ENCODE data around the gene TEDC2. TPM values are rescaled to one million over a fixed set of nuclear protein-coding genes. Genes with fewer than 3 reads are reported as not detected.
"Not testable (repeated sequence)": the region's sequence is repeated elsewhere in the genome, so short reads cannot be mapped to it uniquely, and the experiment has no call there.

The TEDC2 gene
- total RNA-seq, 4 donors from 2014 or later = 0.33 to 0.91 TPM; not detected in 2

DNA sequence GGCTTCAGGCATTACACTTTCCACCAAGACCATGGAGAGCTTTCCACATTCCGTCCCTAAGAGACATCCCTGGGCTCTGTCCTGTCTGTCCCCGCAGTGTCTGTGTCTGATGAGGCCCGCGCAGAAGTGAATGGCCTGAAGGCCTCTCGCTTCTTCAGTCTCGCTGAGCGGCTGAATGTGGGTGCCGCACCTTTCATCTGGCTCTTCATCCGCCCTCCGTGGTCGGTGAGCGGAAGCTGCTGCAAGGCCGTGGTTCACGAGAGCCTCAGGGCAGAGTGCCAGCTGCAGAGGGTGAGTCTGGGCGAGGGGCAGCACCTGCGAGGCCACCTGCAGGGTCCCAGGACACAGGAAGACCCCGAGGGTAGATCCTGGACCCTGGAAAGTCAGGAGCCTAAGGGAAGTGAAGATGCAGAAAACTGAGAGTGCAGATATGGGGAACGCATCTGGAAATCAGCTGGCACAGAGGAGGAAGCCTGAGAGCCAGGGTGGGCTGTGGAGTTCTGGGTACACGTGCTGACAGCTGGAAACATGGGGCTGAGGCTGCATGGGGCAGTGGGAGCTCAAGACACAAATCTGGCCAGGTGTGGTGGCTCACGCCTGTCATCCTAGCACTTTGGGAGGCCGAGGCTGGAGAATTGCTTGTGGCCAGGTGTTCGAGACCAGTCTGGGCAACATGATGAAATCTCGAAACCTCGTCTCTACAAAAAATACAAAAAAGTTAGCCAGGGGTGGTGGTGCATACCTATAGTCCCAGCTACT is 22.7 kb upstream of the TEDC2 start:
- Histone ChIP-seq H3K36me3 (peaks cover 0 to 4% of the 10 kb centered on the region in 2 donors), H3K9me3 (no peaks in the 10 kb centered on the region), H3K27ac (no peak overlapping the region), H3K4me1 (no peaks in the 10 kb centered on the region), H3K4me3 (no peak overlapping the region), H3K27me3 (no peaks in the 10 kb centered on the region)
- TF ChIP-seq POLR2A (IDR thresholded peaks at IDR 0.05) = no peak
- TF ChIP-seq, protein P1, sequence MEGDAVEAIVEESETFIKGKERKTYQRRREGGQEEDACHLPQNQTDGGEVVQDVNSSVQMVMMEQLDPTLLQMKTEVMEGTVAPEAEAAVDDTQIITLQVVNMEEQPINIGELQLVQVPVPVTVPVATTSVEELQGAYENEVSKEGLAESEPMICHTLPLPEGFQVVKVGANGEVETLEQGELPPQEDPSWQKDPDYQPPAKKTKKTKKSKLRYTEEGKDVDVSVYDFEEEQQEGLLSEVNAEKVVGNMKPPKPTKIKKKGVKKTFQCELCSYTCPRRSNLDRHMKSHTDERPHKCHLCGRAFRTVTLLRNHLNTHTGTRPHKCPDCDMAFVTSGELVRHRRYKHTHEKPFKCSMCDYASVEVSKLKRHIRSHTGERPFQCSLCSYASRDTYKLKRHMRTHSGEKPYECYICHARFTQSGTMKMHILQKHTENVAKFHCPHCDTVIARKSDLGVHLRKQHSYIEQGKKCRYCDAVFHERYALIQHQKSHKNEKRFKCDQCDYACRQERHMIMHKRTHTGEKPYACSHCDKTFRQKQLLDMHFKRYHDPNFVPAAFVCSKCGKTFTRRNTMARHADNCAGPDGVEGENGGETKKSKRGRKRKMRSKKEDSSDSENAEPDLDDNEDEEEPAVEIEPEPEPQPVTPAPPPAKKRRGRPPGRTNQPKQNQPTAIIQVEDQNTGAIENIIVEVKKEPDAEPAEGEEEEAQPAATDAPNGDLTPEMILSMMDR (IDR thresholded peaks at IDR 0.05 in 4 of 5, conservative IDR thresholded peaks at IDR 0.05 in 1 of 5) = no peak
- in situ Hi-C loops (cut with MboI; ENCODE audit: low sequenced_read_pairs in 4 of 4) (no loop called here), intact Hi-C loops (cut with DNase I; ENCODE audit: low total_unique reads) (no loop called here)
- ATAC-seq (no peak), DNase-seq (no peak)

DNA sequence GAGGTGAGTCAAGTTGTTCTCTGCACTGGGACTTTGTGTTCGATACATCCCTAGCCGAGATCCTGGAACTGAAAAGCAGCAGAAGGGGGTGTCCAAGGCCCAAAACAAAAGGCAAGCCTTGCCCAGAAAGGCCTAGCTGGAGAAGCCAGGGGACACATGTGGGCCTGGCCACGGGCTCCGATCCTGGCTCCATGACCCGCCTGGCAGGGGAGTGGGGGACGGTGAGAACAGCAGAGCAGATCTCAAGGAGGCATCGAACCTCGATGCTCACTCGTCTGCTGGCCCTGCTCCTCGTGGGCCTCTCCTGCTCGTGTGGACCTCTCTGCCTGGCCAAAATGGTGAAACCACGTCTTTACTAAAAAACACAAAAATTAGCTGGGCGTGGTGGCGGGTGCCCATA is 21.8 kb upstream of the TEDC2 start:
- intact Hi-C loops (cut with DNase I; ENCODE audit: low total_unique reads) (no loop called here), in situ Hi-C loops (cut with MboI; ENCODE audit: low sequenced_read_pairs in 4 of 4) (no loop called here)
- TF ChIP-seq POLR2A (IDR thresholded peaks at IDR 0.05) = no peak
- TF ChIP-seq, protein P1 (IDR thresholded peaks at IDR 0.05 in 4 of 5, conservative IDR thresholded peaks at IDR 0.05 in 1 of 5) = no peak
- no peaks in the 10 kb centered on the region for H3K27me3 ChIP-seq
- H3K9me3 ChIP-seq = no peaks in the 10 kb centered on the region
- H3K36me3 ChIP-seq = peaks cover 0 to 2% of the 10 kb centered on the region in 2 donors
- ATAC-seq (no peak), DNase-seq (no peak)
- H3K4me1 ChIP-seq = no peaks in the 10 kb centered on the region
- no peak overlapping the region for H3K27ac ChIP-seq
- H3K4me3 ChIP-seq = no peak overlapping the region

DNA sequence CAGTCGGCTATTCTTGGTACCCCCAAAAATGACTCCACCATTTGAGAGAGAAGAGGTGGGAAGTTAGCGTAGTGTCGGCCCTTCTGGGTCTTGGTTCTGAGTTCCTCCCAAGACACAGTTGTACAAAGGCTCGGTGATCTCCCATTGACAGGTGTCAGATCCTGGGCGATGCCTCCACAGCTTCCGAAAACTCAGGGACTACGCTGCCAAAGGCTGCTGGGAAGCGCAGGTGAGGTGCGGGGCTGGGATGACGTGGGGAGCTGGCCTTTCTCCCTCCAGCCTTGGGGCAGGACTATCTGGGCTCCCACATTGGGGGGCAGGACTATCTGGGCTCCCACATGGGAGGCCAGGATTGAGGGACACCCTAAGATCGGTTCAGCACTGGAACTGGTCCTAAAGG is 20.3 kb upstream of the TEDC2 start:
- intact Hi-C loops (cut with DNase I; ENCODE audit: low total_unique reads) = no loop called here
- no peaks in the 10 kb centered on the region for H3K36me3 ChIP-seq

DNA sequence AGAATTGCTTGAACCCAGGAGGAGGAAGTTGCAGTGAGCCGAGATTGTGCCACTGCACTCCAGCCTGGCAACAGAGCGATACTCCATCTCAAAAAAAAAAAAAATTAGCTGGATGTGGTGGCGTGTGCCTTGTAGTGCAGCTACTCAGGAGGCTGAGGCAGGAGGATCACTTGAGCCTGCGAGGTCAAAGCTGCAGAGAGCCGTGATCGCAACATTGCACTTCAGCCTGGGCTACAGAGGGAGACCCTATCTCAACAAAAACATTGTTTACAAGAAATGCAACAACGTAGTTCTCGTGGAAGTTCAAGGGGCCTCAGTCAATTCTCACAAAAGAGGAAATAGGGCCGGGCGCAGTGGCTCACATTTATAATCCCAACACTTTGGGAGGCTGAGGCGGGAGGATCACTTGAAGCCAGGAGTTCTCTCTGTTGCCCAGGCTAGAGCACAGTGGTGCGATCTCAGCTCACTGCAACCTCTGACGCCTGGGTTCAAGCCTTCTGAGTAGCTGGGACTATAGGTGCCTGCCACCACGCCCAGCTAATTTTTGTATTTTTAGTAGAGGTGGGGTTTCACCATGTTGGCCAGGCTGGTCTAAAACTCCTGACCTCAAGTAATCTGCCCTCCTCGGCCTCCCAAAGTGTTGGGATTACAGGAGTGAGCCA is 18.6 kb upstream of the TEDC2 start:
- intact Hi-C loops (cut with DNase I; ENCODE audit: low total_unique reads); ATAC-seq; in situ Hi-C loops (cut with MboI; ENCODE audit: low sequenced_read_pairs in 4 of 4); DNase-seq; H3K27me3 ChIP-seq; H3K4me1 ChIP-seq; H3K4me3 ChIP-seq; H3K27ac ChIP-seq; H3K9me3 ChIP-seq; H3K36me3 ChIP-seq: not testable (repeated sequence)

More for the DNA sequence above, 20.3 kb upstream of the TEDC2 start:
- H3K9me3 ChIP-seq = no peaks in the 10 kb centered on the region
- DNase-seq (no peak), ATAC-seq (no peak)
- H3K27ac ChIP-seq = no peak overlapping the region
- no peak overlapping the region for H3K4me3 ChIP-seq
- TF ChIP-seq POLR2A (IDR thresholded peaks at IDR 0.05) = no peak
- TF ChIP-seq, protein P1 (IDR thresholded peaks at IDR 0.05 in 4 of 5, conservative IDR thresholded peaks at IDR 0.05 in 1 of 5) = no peak
- H3K27me3 ChIP-seq = no peaks in the 10 kb centered on the region
- in situ Hi-C loops (cut with MboI; ENCODE audit: low sequenced_read_pairs in 4 of 4) = no loop called here
- no peaks in the 10 kb centered on the region for H3K4me1 ChIP-seq

DNA sequence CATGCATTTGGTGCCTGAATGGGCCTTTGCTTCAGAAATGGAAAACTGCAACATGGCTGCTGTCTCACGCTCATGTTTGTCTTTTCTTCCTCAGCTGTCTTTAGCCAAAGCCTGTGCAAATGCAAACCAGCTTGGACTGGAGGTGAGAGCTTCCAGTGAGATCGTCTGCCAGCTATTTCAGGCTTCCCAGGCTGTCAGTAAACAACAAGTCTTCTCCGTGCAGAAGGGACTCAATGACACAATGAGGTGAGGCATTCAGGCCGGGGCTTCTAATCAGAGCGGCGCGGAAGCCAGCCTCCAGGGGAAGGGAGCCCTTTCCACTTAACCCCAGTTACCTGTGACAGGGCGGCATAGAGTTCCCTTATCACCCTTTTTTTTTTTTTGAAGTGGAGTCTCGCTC is 16.4 kb upstream of the TEDC2 start:
- Histone ChIP-seq H3K4me3 (no peak overlapping the region), H3K27me3 (no peaks in the 10 kb centered on the region), H3K27ac (no peak overlapping the region), H3K9me3 (no peaks in the 10 kb centered on the region), H3K4me1 (no peaks in the 10 kb centered on the region), H3K36me3 (no peaks in the 10 kb centered on the region)
- ATAC-seq = no peak
- no peak for DNase-seq
- in situ Hi-C loops (cut with MboI; ENCODE audit: low sequenced_read_pairs in 4 of 4) = no loop called here
- intact Hi-C loops (cut with DNase I; ENCODE audit: low total_unique reads) = no loop called here
- TF ChIP-seq POLR2A (IDR thresholded peaks at IDR 0.05) = no peak
- TF ChIP-seq, protein P1 (IDR thresholded peaks at IDR 0.05 in 4 of 5, conservative IDR thresholded peaks at IDR 0.05 in 1 of 5) = no peak

Data from gastrocnemius medialis (tissue), 4 donors.